Stimulated activated CD4-positive, alpha-beta T cell treated with anti-CD3 and anti-CD28 coated beads, TNF-alpha, amount 100 ng/mL, for 1 hour (primary cell): Measurements from ENCODE around the gene ARHGAP15.

Experiments used
- DNase-seq, 3 donors: peaks; one replicate each; pipeline ENCODE4 v3.0.0-alpha.2; 2020; ENCODE audit warnings: low read depth in 3 of 3, low spot score in 1 of 3

Gene ARHGAP15

GRCh38 chr2:143223556-143223955, 94.3 kb downstream of the ARHGAP15 start:
- no peak for DNase-seq

- DNase-seq, result no peak
Observed at GRCh38 chr2:143225931-143226330, 96.7 kb downstream of the ARHGAP15 start.

GRCh38 chr2:143226714-143227541, 97.7 kb downstream of the ARHGAP15 start:
- no peak for DNase-seq

GRCh38 chr2:143229411-143229810, 100.2 kb downstream of the ARHGAP15 start:
- no peak for DNase-seq

GRCh38 chr2:143229952-143230351, 100.7 kb downstream of the ARHGAP15 start:
- DNase-seq, result no peak

GRCh38 chr2:143230506-143231253, 101.5 kb downstream of the ARHGAP15 start:
- DNase-seq, result no peak

GRCh38 chr2:143231254-143231645, 102.0 kb downstream of the ARHGAP15 start:
- no peak for DNase-seq

- no peak for DNase-seq
Observed at GRCh38 chr2:143237146-143237777, 108.0 kb downstream of the ARHGAP15 start.

GRCh38 chr2:143241403-143242088, 112.3 kb downstream of the ARHGAP15 start:
- no peak for DNase-seq

GRCh38 chr2:143246246-143246645, 117.0 kb downstream of the ARHGAP15 start:
- DNase-seq, result no peak

GRCh38 chr2:143246815-143247744, 117.9 kb downstream of the ARHGAP15 start:
- no peak for DNase-seq

- no peak for DNase-seq
Observed at GRCh38 chr2:143248631-143249030, 119.4 kb downstream of the ARHGAP15 start.

GRCh38 chr2:143251681-143252080, 122.5 kb downstream of the ARHGAP15 start:
- no peak for DNase-seq

GRCh38 chr2:143252138-143252907, 123.1 kb downstream of the ARHGAP15 start:
- no peak for DNase-seq

GRCh38 chr2:143254110-143254509, 124.9 kb downstream of the ARHGAP15 start:
- DNase-seq, result no peak

- no peak for DNase-seq
Observed at GRCh38 chr2:143255086-143255485, 125.9 kb downstream of the ARHGAP15 start.

GRCh38 chr2:143255899-143256298, 126.7 kb downstream of the ARHGAP15 start:
- DNase-seq, result no peak

GRCh38 chr2:143258126-143258892, 129.1 kb downstream of the ARHGAP15 start:
- DNase-seq, result no peak
